A549 (cell line): ENCODE data around the gene ANKRD10. TPM values are rescaled to one million over a fixed set of nuclear protein-coding genes. Genes with fewer than 3 reads are reported as not detected.

Source experiments
- ATAC-seq, 2 experiments: fragments of 200-7000 bp in 1 of 2; fragments of >200 bp in 1 of 2; cut with Nextera tagmentation in 1 of 2; cut with Tn5 transposase in 1 of 2; 3 replicates each; pipeline versions ENCODE4 v1.8.0 to v1.9.1; 2018 to 2020; ENCODE audit warnings: mild to moderate bottlenecking in 1 of 2, moderate library complexity in 1 of 2
- CTCF ChIA-PET: fragments of 300-600 bp; sonication (Branson Sonifier 250); formaldehyde crosslinking; extraction: SDS; loops from one replicate; lab custom pipeline; 2021; ENCODE audit warnings: antibody characterized with exemption, inconsistent platforms; lab: Yijun Ruan, JAX
- POLR2A ChIA-PET: fragments of 350-600 bp; formaldehyde crosslinking; extraction: SDS; loops from one replicate; lab custom pipeline; 2021; ENCODE audit warnings: antibody characterized with exemption, inconsistent platforms; lab: Yijun Ruan, JAX
- DNase-seq, 2 experiments: peaks; one replicate each; pipeline versions ENCODE4 v3.0.0 to v3.0.0-alpha.2; 2011 to 2016; ENCODE audit warnings: low read depth in 1 of 2, low spot score in 1 of 2
- FAIRE-seq: peaks from 2 replicates; lab custom pipeline; 2011; peaks lifted over from hg19 to GRCh38; lab: Jason Lieb, UNC
- H3K27ac ChIP-seq, 2 experiments: fragments of >200 bp; sonication (Bioruptor Twin); formaldehyde crosslinking; 3 replicates each; pipeline ENCODE4 v1.5.1; 2016 to 2017
- H3K4me1 ChIP-seq: fragments of >200 bp; sonication (Bioruptor Twin); formaldehyde crosslinking; 3 replicates; pipeline ENCODE4 v1.6.1; 2016
- H3K4me2 ChIP-seq: fragments of >200 bp; sonication (Bioruptor Twin); formaldehyde crosslinking; 3 replicates; pipeline ENCODE4 v1.6.1; 2016
- H3K4me3 ChIP-seq: fragments of >200 bp; sonication (Bioruptor Twin); formaldehyde crosslinking; 3 replicates; pipeline ENCODE4 v1.5.1; 2016
- H3K9me3 ChIP-seq: fragments of >200 bp; sonication (Bioruptor Twin); formaldehyde crosslinking; 3 replicates; pipeline ENCODE4 v1.6.1; 2016
- CBX2 ChIP-seq: fragments of 200-600 bp; sonication (generic); IDR thresholded peaks from 2 replicates; pipeline ENCODE4 v1.6.1; 2016; ENCODE audit warnings: low read depth, mild to moderate bottlenecking, borderline replicate concordance
- CEBPB ChIP-seq, 2 experiments: fragments of >200 bp in 1 of 2; sonication (Bioruptor Twin) in 1 of 2; formaldehyde crosslinking in 1 of 2; IDR thresholded peaks; 2 replicates each; pipeline ENCODE4 v1.6.1; 2012 to 2016
- ELK1 ChIP-seq: fragments of 150-350 bp; IDR thresholded peaks from 2 replicates; pipeline ENCODE4 v1.6.1; 2014; ENCODE audit warnings: low read depth, mild to moderate bottlenecking, low read length
- EP300 ChIP-seq, 2 experiments: fragments of >200 bp; sonication (Bioruptor Twin); formaldehyde crosslinking; IDR thresholded peaks; 2 replicates in 1 of 2; 3 replicates in 1 of 2; pipeline ENCODE4 v1.6.1; 2016 to 2017
- FOSB ChIP-seq: fragments of 250-450 bp; sonication (Bioruptor Pico); IDR thresholded peaks from 2 replicates; pipeline ENCODE4 v1.5.0; 2020; ENCODE audit warnings: mild to moderate bottlenecking, moderate library complexity
- FOSL2 ChIP-seq, 2 experiments: fragments of 450-650 bp in 1 of 2; fragments of >200 bp in 1 of 2; sonication (Bioruptor Twin) in 1 of 2; formaldehyde crosslinking; IDR thresholded peaks; 2 replicates each; pipeline versions ENCODE4 v1.5.0 to v1.6.1; 2016 to 2020; ENCODE audit warnings: mild to moderate bottlenecking in 1 of 2, moderate library complexity in 1 of 2
- HEYL ChIP-seq: fragments of 250-450 bp; sonication (Bioruptor Pico); IDR thresholded peaks from 2 replicates; pipeline ENCODE4 v1.8.0; 2021; ENCODE audit warnings: mild to moderate bottlenecking, moderate library complexity
- HMGXB4 ChIP-seq: fragments of 250-450 bp; sonication (Bioruptor Pico); IDR thresholded peaks from 2 replicates; pipeline ENCODE4 v1.5.0; 2021; ENCODE audit warnings: mild to moderate bottlenecking, moderate library complexity, borderline replicate concordance
- JUN ChIP-seq, 2 experiments: fragments of >200 bp; sonication (Bioruptor Twin); formaldehyde crosslinking; IDR thresholded peaks; 2 replicates in 1 of 2; 3 replicates in 1 of 2; pipeline ENCODE4 v1.6.1; 2016 to 2017
- MYC ChIP-seq: IDR thresholded peaks from 2 replicates; pipeline ENCODE4 v1.6.1; 2012; ENCODE audit warnings: mild to moderate bottlenecking, inconsistent platforms, low read length, improper control_type of control experiment, borderline replicate concordance
- NR3C1 ChIP-seq: fragments of >200 bp; sonication (Bioruptor Twin); formaldehyde crosslinking; IDR thresholded peaks from 3 replicates; pipeline ENCODE4 v1.6.1; 2017
- PBX3 ChIP-seq: IDR thresholded peaks from 2 replicates; pipeline ENCODE4 v1.6.1; 2012
- POLR2A ChIP-seq: IDR thresholded peaks from 2 replicates; pipeline ENCODE4 v1.6.1; 2012; ENCODE audit warnings: mild to moderate bottlenecking, low read length
- POLR2AphosphoS2 ChIP-seq: conservative IDR thresholded peaks from 2 replicates; pipeline ENCODE4 v1.6.1; 2012; ENCODE audit warnings: low read length, improper control_type of control experiment, inconsistent platforms
- RAD21 ChIP-seq, 2 experiments: fragments of >200 bp in 1 of 2; sonication (Bioruptor Twin) in 1 of 2; formaldehyde crosslinking in 1 of 2; IDR thresholded peaks in 1 of 2; conservative IDR thresholded peaks in 1 of 2; 2 replicates in 1 of 2; 3 replicates in 1 of 2; pipeline ENCODE4 v1.6.1; 2012 to 2018; ENCODE audit warnings: inconsistent platforms in 1 of 2
- REST ChIP-seq: fragments of 200-600 bp; sonication (generic); IDR thresholded peaks from 2 replicates; pipeline ENCODE4 v1.6.1; 2016; ENCODE audit warnings: antibody characterized with exemption, mild to moderate bottlenecking, moderate library complexity
- RNF2 ChIP-seq: fragments of 200-600 bp; sonication (generic); IDR thresholded peaks from 2 replicates; pipeline ENCODE4 v1.6.1; 2016; ENCODE audit warnings: low read depth, mild to moderate bottlenecking, antibody characterized with exemption, moderate library complexity, borderline replicate concordance
- SMC3 ChIP-seq: fragments of >200 bp; sonication (Bioruptor Twin); formaldehyde crosslinking; IDR thresholded peaks from 3 replicates; pipeline ENCODE4 v1.6.1; 2018; ENCODE audit warnings: inconsistent platforms
- SREBF2 ChIP-seq: fragments of 450-650 bp; IDR thresholded peaks from 2 replicates; pipeline ENCODE4 v1.6.1; 2014; ENCODE audit warnings: mild to moderate bottlenecking, moderate library complexity
- TP53 ChIP-seq: fragments of 250-450 bp; sonication (Bioruptor Pico); IDR thresholded peaks from 2 replicates; pipeline ENCODE4 v1.5.0; 2021; ENCODE audit warnings: mild to moderate bottlenecking, moderate library complexity
- ZFP36 ChIP-seq: fragments of 450-650 bp; IDR thresholded peaks from 2 replicates; pipeline ENCODE4 v1.6.1; 2014; ENCODE audit warnings: borderline replicate concordance; ENCODE audit not compliant: partially characterized antibody
- WGBS: methylation state at CpG from one replicate; pipeline ENCODE4 v1.1.6; 2017; ENCODE audit errors: missing lambda C conversion rate; 5-methylcytosine and 5-hydroxymethylcytosine counted together
- polyA plus RNA-seq, 4 experiments: library from polyadenylated mRNA; depleted of rRNA in 3 of 4; stranded (reverse); fragments of >200 nt; fragmentation: RNase III in 1 of 4; extraction: RNeasy Plus Mini Kit Qiagen cat#74134 plus additional on column Dnase treatment in 1 of 4; gene quantifications; 2 replicates in 3 of 4; 3 replicates in 1 of 4; pipeline ENCODE4 v1.2.3, GENCODE V29; 2011 to 2017

Gene ANKRD10
- polyA plus RNA-seq, 2 of the 4 experiments (the other 2 are of a cell fraction) = 32.1 to 66.0 TPM

- TF ChIP-seq FOSL2 (IDR thresholded peaks at IDR 0.05) = no peak
- no peak for TF ChIP-seq FOSL2 (CRISPR knock-in tag; IDR thresholded peaks at IDR 0.05)
- TF ChIP-seq RNF2 = no peak
- TF ChIP-seq EP300 (IDR thresholded peaks at IDR 0.05) = no peak
- TF ChIP-seq NR3C1 = no peak
- no peak for TF ChIP-seq JUN (IDR thresholded peaks at IDR 0.05)
- TF ChIP-seq SMC3 = no peak
- TF ChIP-seq PBX3 = no peak
- ChIA-PET POLR2A (no interaction called here), CTCF (interaction anchor here (1.6 kb wide), 1 partner anchor 21 kb away, joined by 3 read pairs; no protein-coding TSS in a partner anchor)
- peak overlapping the region; percentile 51 for H3K4me3 ChIP-seq
- no peaks in the 10 kb centered on the region for H3K9me3 ChIP-seq
- under 1% methylated on average over 5 of the region's 32 CpGs for WGBS
- ATAC-seq (peak; percentile 73 to 86; a peak in 5 of 6 replicates), DNase-seq (peak; percentile 45 to 68), FAIRE-seq (no peak)
- peaks cover 20% of the 10 kb centered on the region for H3K4me1 ChIP-seq
- peak overlapping the region; percentile 95 for H3K4me2 ChIP-seq
- peak overlapping the region; percentile 56 to 85 for H3K27ac ChIP-seq
These were observed 40.3 kb downstream of the ANKRD10 start for GRCh38 chr13:110874508-110874960.

GRCh38 chr13:110873639-110874507 lies 41.0 kb downstream of the ANKRD10 start:
- Histone ChIP-seq H3K27ac (peak overlapping the region; percentile 56 to 85), H3K4me2 (peak overlapping the region; percentile 95)
- no peak for ATAC-seq
- CTCF ChIA-PET = no interaction called here
- TF ChIP-seq RNF2 (no peak), POLR2AphosphoS2 (no peak), POLR2A (no peak), CEBPB (IDR thresholded peaks at IDR 0.05) (no peak), ELK1 (no peak), HMGXB4 (no peak), FOSL2 (IDR thresholded peaks at IDR 0.05) (no peak), FOSL2 (CRISPR knock-in tag; IDR thresholded peaks at IDR 0.05) (no peak), RAD21 (conservative IDR thresholded peaks at IDR 0.05 in 1 of 2, IDR thresholded peaks at IDR 0.05 in 1 of 2) (no peak), HEYL (CRISPR knock-in tag) (no peak), PBX3 (no peak), MYC (no peak), TP53 (no peak), EP300 (IDR thresholded peaks at IDR 0.05) (no peak), SREBF2 (no peak), REST (no peak), ZFP36 (no peak), CBX2 (no peak), FOSB (CRISPR knock-in tag) (no peak)
- TF ChIP-seq, all 56 proteins: peak for 0
- POLR2A ChIA-PET = no interaction called here
- Histone ChIP-seq H3K4me1 (peaks cover 21% of the 10 kb centered on the region), H3K9me3 (no peaks in the 10 kb centered on the region), H3K4me3 (peak overlapping the region; percentile 51)
- FAIRE-seq (no peak), DNase-seq (no peak)
- whole genome bisulfite sequencing = 68% methylated on average over 19 of the region's 19 CpGs
